GM18873 (cell line): ENCODE data around the gene USF3.

Experiments used
- ATAC-seq: cut with Tn5 transposase; IDR thresholded peaks from one replicate; pipeline ENCODE4 v1.9.1; 2021; ENCODE audit warnings: mild to moderate bottlenecking, moderate library complexity, moderate number of reproducible peaks; ENCODE audit not compliant: unreplicated experiment, low FRiP score

The USF3 gene, protein sequence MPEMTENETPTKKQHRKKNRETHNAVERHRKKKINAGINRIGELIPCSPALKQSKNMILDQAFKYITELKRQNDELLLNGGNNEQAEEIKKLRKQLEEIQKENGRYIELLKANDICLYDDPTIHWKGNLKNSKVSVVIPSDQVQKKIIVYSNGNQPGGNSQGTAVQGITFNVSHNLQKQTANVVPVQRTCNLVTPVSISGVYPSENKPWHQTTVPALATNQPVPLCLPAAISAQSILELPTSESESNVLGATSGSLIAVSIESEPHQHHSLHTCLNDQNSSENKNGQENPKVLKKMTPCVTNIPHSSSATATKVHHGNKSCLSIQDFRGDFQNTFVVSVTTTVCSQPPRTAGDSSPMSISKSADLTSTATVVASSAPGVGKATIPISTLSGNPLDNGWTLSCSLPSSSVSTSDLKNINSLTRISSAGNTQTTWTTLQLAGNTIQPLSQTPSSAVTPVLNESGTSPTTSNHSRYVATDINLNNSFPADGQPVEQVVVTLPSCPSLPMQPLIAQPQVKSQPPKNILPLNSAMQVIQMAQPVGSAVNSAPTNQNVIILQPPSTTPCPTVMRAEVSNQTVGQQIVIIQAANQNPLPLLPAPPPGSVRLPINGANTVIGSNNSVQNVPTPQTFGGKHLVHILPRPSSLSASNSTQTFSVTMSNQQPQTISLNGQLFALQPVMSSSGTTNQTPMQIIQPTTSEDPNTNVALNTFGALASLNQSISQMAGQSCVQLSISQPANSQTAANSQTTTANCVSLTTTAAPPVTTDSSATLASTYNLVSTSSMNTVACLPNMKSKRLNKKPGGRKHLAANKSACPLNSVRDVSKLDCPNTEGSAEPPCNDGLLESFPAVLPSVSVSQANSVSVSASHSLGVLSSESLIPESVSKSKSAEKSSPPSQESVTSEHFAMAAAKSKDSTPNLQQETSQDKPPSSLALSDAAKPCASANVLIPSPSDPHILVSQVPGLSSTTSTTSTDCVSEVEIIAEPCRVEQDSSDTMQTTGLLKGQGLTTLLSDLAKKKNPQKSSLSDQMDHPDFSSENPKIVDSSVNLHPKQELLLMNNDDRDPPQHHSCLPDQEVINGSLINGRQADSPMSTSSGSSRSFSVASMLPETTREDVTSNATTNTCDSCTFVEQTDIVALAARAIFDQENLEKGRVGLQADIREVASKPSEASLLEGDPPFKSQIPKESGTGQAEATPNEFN (N-terminal part only)

DNA sequence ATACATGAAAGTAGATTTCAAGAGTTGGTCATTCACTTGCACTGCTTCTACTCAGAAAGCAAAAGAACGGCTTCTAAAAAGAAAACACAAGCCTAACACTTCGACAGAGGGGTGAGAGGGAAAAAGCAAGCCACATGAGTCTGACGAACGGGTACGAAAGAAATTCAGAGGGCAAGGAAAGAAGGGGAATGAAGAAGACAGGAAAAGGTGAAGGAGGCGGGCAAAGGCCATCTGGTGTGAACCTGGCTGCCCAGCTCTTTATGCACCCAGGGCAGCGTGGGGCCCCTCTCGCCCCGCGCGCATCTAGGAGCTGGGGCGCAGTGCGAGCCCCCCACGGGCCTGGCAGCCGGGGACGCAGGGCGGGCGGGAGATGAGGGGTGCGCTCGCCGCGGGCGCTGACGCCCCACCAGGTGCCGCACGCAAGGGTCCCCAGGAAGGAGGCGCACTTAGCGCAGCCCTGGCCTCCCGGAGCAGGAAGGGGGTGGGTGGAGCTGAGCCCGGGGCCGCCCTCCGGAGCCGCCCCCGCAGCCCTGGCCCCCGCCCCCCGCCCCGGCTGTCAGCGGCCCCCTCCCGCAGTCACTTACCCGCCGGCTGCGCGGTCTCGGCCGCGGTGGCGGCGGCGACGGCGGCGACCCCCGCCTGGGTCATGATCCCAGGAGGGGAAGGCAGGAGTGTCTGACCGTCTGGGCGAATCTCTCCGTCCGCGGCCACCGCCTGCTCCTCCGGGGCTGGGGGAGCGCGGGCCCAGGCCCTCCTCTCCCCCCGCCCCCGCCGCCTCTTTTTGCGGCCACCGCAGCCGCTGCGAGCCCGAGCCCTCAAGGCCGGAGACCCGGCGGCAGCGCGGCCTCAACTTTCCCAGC lies at the start of gene USF3:
USF3 (minus strand) TSS at position 857 of the 860 bp plus-strand sequence. CDS start 21,764 bp downstream, outside the sequence.
- ATAC-seq: peak; percentile 43

DNA sequence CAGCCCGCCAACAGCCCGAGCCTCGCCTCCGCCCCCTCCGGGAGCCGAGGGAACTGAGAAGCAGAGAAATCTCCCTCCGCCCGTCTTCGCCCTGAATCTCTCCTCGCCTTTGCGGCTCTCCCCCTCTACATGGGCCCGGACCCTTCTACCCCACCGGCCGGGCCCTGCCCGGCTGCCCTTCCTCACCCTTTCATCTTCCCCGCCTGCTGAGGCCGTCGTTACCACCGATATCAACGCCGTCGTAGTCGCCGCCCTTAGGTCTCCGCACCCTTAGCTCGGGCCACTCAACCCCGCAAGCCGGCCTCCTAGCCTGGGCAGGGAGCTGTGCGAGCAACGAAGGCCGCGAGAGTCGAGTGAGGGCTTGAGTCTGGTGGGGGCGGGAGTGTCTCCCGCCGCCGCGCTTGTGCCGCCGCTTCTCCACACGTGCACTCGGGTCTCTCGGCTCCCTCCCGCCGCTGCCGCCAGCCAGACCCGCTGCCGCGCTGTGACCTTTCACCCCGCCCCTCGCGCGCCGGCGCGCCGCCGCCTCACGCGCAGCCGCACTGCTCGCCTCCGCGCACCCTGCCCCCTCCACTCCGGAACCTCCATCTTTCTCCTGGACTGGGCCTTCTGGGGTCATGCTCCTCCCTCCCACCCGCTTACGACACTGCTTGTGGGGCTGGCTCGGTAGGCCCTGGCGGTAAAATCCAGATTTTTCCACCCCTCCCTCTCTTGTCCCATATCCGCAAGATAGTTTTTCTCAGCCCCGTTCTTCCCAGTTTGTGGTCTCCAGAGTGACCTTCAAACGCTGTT lies 49.5 kb upstream of the USF3 start, which contains the start of gene NAA50:
NAA50 (minus strand) TSS at position 494 of the 792 bp plus-strand sequence; CDS start at position 194, 300 bp downstream.
- peak; percentile 31 for ATAC-seq

DNA sequence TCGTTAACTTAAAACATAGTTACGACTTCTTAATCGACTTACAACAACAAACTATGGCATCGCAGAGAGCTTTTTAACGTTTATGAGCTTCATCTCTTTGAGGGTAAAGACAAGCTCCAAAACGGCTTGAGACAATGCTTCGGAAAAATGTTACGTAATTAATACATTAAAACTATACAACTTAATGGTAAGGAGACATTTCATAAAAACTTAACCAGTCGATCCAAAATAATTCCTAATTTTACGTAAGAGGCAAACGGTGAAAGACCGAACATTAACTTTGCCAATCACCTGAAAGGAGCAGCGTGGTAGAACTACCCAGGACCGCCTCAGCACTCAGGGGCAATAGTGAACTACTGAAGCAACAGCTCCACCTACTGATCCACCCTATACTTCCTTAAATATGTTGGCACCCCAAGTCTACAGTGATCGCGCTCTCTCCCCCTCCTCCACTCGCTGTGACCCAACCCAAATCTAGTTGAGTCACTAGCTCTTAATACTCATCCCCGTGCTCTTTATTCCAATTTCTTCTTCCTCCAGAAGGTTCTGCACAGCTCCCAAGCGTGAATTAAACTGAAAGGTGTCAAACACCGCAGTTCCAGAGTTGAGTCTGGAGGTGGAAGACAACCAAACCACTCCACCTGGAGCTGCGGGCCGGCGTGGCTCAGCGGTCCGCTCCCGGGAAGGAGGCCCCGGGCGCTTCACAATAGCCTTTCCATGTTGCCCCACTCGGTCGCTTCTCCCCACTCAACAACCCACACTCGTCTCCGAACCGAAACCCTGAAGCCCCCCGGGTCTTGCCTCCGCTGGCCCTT lies 48.7 kb upstream of the USF3 start:
- ATAC-seq: peak; percentile 66

DNA sequence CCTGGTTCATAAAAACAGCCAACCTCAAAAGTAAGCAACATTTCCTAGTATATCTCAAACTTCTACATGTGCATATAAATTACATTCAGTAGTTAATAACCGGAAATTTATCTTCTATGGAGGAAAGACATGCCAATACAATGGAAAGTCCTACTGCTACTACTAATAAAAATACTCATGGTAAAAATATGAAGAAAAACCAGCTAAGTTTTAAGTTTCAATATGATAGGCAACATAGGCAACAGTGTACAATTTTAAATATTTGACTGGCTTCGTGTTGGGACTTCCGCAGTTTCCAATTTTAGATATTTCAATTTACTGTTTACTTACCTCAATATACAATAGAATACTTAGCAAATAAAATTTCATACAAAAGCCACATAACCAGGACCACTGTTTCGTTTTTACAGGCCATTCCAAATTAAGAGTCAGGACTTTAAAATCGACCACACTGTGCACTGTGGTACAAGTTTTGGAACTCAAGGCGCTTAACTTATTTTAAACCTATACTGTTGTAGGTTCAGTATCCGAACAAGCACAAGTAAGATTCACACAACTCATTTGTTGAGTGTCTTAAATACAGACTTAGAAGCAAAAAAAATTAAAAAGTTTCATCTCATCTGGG lies 46.7 kb upstream of the USF3 start:
- ATAC-seq: no peak

DNA sequence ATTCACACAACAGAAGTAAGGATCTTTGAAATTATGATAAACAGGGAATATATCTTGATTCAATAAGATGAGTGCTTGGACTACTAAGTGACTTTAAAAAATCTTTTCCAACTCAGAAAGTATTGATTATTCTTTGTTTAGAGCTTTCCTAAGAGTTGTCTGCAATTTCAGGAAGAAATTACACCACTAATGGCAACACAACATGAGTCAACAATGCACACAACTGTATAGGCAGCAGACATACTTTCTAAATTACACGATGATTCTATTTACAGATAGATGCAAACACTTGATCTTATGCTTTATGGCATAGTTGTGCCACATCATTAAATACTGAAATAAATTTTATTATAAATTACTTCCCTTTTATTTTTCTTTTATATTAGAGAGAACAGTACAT lies 45.2 kb upstream of the USF3 start:
- no peak for ATAC-seq

DNA sequence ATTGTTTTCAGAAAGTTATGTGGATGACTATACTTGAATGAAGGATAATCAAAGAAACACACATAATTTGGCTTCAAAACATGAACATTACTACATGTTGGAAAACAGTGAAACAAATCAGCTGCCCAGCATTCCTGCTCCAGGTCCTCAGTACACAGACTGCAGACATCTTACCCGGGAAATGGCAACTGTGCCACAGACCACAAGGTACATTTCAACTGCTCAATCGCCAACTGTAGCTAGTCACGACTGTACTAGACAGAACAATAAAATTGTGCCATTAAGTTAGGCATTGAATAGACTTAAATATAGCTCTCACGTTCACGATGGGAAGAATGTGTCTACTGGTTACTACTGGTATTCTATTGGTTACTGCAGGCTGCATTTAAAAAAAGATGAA lies 44.6 kb upstream of the USF3 start:
- ATAC-seq: no peak

DNA sequence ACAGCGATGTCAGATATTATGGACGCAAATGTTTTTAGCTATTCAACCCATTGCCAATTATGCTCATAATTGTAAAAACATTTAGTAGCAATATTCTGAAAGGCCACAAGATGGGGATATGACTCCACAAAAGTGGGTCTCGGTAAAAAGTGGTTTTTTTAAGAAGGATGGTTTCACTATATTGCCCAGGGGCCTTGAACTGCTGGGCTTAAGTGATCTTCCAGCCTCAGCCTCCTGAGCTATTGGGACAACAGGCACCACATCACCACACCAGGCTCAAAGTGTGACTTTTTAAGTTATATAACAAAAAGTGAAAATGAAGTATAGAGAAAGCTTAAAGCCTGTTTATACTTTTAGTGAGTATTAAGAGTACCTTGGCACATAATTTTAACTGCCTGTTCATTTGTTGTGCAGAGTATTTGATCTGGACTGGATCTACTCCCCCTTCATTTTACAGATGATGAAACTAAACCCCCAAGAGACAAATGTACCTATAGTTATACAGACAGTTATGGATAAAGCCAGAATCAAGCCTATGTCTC lies 40.2 kb upstream of the USF3 start:
- ATAC-seq: no peak

DNA sequence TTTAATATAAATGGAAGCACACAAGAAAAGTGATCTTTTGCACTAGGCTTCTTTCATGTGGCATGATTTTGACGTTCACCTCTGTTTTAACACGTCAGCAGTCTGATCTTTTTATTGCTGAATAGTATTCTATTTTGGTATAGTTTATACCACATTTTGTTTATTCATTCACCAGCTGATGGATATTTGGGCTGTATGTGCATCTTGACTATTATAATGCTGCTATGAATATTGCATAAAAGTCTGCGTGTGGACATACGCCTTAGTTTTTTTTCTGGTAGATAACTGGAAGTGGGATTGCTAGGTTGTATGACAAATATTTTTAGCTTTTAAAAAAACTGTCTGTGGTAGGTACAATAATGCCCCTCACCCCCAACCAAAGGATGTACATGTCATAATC lies 35.3 kb upstream of the USF3 start:
- ATAC-seq: no peak

DNA sequence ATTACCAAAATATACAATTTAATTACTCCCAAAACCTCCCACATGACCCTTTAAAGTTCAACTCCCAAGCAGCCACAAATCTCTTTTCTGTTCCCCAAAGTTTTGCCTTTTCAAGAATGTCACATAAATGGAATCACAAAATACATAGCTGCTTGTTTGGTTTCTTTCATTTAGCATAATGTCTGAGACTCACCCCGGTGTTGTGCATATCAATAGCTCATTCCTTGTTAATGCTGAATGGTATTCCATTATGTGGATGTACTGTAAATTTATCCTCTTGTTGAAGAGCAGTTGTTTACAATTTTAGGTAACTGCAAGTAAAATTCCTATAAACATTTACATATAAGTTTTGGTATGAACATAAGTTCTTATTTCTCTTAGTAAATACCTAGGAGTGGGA lies 34.1 kb upstream of the USF3 start:
- no peak for ATAC-seq

DNA sequence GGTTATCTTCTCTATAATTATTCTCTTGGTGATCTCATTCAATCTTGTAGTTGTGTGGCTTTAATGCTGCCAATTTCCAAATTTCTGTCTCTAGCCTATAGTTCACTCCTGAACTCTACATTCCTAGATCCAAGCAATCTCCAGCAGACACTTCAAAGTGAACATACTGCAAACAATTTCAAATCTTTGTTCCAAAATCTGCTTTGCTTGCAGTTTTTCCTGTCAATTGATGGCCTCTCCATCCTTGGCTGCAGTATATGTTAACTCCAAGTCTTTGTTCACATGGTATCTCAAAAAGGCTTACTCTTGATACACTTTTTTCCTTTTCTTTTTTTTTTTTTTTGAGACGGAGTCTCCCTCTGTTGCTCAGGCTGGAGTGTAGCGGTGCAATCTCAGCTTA lies 32.2 kb upstream of the USF3 start:
- no peak for ATAC-seq

DNA sequence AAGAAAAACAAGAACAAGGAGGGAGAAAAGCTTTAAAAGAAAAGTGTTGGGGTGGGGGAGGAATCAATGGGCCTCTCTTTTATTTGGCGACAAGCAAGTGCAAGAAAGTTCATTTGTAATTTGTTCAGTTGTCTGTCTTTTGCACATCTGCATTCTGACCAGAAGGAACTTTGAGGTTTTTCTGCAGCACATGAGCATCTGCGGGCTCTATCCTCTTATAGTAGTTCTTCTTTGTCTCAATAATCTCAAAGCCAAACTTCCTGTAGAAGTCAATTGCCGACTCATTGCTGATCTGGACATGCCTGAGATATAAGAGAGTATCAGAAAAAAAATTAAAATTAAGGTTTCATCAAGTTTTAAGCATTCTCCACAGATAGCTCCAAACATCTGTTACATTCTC lies 25.2 kb upstream of the USF3 start:
- no peak for ATAC-seq

DNA sequence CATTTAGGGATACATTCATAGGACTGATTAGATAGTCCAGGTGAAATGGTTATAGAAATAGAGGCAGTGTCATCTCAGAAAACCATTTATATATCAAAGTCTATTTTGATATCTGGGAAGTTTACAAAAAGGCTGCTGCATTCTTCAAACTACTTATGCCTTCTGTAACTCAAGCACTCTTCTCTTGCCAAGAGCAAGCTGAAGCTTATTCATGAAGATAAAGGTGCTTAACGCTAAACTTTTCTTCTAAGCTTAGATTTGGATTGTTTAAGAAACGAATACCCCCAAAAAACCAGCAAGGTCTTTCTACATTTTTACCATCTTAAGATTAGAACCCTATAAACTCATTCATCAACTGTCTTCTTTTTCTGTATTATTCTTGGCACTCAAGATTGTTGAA lies 23.3 kb upstream of the USF3 start:
- ATAC-seq: no peak

DNA sequence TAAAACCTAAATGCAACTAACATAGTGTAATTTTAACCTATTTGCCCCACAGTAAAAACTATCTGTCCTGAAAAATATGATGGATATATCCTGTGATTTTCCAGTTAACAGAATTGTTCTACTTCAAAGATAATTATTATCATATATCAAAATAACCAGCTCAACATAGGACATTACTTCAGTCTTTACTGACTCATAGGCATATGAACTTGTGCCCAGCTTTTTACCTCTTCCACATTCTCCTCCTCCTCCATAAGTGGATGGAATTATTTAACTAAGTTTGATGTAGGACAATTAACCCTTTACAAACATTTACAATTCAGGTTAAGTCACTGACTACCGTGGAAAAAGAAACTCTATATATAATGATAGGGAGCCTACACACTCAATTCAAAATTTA lies 22.9 kb upstream of the USF3 start:
- no peak for ATAC-seq

DNA sequence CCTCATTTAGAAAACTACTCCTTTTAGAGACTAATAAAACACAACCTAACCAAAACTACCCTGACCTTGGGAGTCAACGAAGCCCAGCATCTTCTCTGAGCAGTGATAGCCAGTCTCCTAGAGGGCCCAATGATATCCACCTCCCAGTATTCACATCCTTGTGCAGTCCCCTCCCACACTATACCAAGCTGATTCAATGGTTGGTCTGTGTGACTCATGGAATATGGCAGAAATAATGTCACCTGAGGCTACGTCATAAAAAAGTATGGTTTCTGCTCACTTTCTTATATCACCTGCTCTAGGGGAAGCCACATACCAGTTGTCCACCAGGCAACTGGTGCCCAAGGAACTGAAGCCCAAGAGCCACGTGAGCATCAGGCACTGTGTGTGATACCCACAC lies 21.4 kb upstream of the USF3 start:
- no peak for ATAC-seq

DNA sequence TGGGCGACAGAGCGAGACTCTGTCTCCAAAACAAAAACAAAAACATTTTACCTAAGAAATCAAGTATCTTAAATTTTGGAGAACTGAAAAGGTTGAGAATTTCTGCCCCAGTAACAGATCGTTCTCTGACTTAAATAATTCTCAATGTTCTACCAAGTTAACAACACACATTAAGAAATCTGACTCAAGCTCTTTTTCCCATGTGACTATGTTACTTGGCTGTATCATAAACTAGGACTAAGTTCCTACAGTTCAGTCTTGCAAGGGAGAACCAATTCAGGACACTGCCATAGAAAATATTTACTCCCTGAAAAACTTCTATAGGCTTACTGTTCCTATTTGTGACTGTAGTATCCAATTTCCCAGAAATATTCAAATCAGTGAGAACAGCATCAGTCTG lies 20.9 kb upstream of the USF3 start:
- no peak for ATAC-seq

DNA sequence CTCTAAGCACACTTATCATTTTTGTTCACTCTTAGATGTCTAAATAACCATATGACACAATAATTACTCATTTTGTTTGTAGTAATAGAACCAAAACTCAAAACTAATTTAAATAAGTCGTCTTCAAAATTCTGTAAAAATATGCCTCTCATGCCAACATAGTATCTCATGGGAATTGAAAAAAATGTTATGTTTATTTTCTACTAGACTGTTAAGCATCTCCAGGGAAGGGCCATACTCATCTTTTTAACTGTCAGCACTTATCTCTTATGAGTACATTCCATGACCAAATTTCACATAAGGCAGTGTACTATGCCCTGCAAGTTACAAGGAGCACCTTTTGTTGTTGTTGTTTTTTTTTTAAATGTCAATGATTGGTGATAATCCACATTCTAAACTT lies 18.3 kb upstream of the USF3 start:
- ATAC-seq: no peak

DNA sequence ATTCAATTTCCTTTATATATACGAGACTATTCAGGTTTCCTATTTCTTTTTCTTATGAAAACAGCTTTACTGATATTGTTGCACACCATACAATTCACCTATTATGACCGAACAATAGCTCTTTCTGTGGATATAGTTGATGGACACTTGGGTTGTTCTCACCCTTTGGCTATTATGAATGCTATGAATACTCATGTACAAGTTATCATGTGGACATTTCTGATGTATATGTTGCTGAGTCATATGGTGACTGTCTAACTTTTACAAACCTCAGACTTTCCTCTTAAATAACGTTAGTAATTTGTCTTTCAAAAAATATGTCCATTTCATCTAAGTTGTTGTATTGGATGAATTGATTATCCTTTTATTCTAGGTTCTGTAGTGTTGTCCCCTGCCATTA lies 15.7 kb upstream of the USF3 start:
- ATAC-seq: no peak

DNA sequence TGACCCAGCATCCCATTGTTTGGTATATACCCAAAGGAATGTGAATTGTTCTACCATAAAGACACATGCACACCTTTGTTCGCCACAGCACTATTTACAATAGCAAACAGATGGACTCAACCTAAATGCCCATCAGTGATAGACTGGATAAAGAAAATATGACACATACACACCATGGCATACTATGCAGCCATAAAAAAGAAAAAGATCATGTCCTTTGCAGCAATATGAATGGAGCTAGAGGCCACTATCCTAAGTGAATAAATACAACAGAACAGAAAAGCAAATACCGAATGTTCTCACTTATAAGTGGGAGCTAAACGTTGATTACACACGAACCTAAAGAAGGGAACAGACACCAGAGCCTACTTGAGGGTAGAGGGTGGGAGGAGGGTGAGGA lies 11.4 kb upstream of the USF3 start:
- ATAC-seq: no peak
